GM11168 (cell line): Measurements from ENCODE around the gene EHD1.

ENCODE experiments used
- in situ Hi-C: fragments of 300-500 bp; cut with MboI; formaldehyde crosslinking; loops from one replicate; pipeline ENCODE4 v1.12.0; 2022; ENCODE audit warnings: low sequenced_read_pairs; ENCODE audit not compliant: unreplicated experiment

EHD1 gene

DNA sequence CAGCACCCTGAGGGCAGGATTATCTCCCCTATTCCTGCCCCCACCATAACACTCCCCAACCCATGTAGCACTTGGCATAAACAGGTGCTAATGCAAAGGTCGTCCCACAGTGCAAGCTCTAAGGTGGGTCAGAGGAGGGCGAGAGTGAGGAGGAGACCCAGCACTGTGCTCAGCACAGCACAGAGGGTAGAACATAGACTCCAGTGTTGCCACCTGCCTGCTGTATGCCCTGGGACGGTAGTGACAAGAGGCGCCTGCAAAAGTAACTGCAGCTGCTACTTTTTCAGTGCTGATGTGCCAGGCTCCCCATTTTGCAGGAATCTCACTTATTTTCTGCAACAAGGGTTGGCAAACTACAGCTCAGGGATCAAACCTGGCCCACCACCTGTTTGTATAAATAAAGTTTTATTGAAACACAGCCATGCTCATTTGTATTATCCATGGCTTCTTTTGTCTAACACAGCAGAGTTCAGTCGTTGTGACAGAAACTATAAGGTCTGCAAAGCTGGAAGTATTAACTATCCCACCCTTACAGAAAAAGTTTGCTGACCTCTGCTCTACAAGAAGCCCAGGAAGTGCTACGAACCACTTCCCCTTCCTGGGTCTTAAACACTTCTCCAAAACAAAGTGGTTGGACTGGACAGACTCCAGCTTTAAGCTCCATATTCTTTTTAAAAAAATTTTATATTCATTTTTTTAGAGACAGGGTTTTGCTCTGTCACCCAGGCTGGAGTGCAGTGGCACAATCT, 17.0 kb downstream of the EHD1 start:
- in situ Hi-C loops: no loop called here

DNA sequence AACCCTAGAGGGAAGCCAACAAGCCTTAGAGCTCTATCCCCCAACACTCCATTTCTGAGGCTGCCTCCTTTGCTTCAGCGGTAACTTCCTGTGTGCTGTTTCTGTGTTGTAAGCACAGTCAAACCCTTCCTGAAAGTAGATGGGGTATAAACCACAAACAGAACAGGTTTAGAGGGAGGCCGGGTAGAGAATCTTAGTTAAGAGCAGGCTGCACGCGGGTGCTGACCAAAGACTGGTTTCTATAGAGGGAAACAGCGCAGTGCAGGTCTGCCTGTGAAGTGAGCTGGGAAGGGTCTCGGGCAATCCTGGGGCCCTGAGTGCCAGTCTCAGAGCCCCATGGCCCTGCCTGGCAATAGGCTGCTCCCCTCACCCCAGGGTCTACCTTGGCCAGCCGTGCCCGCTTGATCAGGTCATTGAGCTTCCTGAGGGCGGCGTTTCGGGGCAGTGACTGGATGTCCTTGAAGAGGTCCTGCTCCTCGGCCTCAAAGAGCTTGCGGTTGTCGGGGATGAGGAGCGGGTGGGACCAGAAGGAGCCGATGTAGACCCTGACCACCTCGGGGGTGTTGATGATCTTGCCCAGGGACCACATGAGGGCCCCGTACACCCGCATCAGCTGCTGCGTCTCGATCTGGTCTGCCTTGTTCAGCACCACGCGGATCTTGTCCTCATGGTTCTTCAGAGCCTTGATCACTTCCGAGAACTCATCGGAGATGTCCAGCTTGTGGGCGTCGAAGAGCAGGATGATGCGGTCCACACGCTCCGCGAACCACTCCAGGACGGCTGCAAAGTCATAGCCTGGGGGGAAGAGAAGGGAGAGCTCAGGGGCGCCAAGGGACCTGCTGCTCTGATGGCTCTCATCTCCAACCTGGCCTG, 18.6 kb downstream of the EHD1 start:
- in situ Hi-C loops: no loop called here

DNA sequence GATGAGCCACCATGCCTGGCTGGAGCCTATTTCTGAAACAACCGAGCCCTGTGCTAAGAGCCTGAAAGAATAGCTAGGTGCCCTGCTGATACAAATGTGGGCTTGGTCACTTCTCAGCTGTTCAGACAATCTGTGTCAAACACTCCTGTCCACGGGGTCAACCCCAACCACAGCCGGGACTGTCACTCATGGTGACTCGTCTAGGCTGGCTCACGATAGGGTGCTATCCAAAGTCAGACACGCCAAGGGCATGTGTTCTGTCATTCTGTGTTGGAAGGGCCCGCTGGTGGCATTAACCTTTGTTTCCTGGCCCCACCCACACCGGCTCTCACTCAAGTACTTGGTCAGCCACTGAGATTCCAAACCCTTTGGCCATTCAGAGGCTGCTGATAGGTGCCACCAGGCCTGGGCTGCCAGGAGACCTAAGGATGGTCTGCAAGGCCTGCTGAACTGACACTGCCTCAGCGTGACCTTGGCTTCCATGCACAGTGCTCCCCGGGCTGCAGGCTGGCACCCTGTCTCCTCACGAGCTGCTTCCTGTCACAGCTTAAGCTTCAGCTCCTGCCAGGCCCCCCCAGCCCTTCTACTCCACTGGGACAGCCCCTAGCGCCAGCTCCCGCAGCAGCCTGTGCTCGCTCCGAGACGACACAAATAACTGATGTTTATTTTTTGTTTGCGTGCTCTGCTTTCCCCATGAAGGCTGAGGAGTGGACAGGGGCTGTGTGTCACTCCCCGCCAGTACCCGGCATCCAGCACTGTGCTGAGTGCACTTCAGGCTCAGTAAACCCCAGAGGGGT, 19.8 kb downstream of the EHD1 start:
- in situ Hi-C loops: no loop called here

DNA sequence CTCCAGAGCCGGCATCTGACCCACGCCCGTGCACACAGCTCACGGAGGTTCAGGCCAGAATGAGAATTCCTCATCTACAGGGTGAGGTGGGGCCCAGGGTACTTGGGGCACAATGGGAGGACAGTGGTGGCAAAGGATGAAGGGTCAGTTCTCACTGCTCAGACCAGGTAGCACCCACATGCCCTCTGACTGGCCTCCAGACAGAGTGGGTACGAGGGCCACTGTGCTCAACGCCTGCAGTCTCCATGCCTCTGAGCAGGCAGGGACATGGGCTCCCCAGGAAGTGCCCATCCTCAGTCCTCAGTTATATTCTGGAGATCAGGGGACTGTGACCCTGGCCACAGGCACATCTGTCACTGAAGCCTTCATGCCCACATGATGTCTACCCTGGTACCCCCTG, 20.9 kb downstream of the EHD1 start:
- in situ Hi-C loops: no loop called here

DNA sequence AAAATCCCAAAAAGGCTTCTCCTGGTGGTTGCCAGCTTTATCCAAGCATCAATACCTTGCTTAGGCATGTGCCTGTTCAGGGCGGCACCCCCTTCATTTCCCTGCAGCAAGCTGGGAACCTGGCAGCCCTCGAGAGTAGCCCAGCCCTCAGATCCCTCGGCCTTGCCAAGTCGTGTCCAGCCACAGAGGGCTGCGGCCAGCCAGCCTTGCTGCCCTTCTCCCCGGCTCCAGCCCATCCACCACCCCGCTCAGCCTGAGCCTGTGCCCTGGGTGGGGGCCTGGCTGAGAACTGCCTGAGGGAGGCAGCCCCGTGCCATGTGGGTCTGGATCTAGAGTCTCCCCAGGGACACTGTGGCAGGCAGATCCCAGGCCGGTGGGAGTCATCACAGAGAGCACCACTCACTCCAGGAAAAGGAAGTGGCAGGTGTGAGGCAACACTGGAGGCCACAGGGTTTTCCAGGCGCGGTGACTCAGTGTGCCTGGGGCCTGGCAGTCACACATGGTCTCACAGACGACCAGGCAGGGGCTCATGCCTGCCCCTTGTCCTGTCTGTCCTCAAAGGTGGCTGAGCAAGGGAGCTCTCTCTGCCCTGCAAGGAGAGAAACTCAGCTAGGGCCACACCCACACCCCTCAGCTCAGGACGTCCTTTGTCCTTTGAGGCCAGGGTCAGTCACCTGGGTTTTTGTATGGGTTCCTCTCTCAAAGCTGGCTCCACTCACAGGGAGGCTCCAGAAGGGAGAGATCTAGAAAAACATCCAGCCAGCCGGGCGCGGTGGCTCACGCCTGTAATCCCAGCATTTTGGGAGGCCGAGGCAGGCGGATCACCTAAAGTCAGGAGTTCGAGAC, 21.8 kb downstream of the EHD1 start:
- in situ Hi-C loops: no loop called here

DNA sequence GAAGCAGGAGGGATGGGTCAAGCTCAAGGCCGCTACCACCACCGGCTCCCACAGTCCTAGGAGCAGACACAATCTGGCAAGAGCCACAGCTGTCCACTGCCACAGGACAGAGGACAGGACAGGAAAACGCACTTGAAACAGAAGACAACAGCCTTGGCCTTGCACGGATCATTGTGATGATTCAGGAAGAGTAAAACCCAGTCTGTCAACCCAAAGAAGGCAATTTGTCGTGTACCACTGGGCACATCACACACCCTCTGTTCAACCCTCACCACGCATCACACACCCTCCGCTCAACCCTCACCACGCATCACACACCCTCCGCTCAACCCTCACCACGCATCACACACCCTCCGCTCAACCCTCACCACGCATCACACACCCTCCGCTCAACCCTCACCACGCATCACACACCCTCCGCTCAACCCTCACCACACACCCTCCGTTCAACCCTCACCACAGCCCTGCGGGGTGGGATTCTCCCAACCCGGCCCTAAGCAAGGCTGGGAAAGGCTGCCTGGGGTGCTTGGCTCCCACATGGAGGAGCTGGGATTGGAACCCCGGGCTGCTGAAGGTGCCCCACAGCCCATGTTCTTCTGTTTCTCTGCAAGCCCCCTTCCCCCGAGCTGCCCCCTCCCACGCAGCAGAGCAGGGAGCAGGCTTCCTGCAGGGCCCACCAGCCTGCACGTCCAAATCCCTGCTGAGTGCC, 22.7 kb downstream of the EHD1 start:
- in situ Hi-C loops: no loop called here

DNA sequence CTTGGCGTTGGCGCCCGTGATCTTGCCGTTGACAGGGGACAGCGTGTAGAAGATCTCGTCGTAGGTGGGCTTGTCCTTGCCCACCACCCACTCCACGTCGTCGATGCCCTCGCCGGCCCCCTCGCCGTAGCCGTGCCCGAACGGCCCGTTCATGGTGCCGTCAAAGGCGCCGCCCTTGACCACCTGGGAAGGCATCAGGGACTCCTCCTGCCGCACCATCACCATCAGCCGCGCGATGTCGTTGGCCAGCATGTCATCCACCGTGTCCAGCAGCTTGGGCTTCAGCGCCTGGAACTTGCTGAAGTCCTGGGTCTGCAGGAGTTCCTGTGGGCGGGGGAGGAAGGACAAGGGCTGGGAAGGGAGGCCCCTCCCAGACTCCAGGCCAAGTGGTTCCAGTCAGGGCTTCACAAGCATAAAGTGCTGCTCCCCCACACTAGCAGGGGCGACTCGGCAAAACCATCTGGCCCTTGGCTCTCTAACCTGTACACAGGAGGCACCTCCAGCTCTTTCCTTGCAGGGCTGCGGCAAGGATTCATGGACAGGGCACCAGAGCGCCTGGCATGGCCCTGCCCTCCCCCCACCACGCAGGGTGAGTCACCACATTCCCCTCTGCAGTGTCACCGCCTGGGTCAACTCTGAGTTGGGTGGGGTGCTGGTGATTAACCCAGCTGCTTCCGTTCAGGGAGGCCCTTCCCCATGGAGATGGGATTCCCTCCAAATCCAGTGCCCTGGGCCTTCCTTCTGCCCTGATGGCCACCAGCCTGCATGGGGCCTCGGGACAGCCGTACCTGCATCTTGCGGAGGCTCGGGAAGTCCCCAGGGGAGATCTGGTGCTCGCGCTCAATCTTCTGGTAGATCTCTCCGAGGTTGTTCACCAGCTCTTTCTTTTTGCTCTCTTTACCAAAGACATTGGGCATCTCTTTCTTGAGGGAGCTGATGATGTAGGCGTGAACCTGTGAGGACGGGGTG, 23.6 kb downstream of the EHD1 start:
- in situ Hi-C loops: no loop called here

DNA sequence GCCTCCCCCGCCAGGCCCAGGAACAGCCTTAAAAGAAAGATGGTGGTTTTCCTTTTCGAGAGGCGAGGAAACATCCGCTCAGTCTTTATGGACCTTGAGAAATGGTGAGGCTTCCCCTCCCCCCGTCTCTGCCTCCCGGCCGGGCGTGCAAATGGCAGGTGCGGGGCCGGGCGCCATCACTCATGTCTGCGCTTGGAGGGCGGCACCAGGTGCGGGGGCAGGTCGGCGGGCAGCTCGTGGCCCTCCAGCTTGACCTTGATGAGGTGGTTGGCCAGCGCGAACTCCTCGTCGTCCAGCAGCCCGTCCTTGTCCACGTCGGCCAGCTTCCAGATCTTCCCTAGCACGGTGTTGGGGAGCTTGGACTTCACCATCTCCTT, 24.3 kb downstream of the EHD1 start:
- in situ Hi-C loops: no loop called here

DNA sequence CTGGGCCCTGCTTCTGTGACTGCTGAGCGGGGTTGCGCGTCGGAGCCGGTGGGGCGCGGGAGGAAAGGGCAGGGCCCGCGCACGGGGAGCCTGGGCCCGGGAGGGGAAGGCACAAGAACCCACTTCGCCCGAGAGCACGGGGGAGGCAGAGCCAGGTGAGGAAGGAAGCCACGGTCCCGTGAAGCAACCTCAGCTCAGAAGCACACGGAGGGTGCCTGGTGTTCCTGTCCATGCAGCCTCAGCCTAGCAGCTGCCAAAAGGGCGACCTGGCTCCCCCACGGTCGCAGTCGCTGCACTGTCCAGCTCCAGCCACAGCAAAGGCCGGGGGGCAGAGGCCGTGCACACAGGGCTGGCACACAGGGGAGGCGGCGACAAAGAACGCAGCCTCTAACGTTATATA, 24.7 kb downstream of the EHD1 start:
- in situ Hi-C loops: no loop called here

DNA sequence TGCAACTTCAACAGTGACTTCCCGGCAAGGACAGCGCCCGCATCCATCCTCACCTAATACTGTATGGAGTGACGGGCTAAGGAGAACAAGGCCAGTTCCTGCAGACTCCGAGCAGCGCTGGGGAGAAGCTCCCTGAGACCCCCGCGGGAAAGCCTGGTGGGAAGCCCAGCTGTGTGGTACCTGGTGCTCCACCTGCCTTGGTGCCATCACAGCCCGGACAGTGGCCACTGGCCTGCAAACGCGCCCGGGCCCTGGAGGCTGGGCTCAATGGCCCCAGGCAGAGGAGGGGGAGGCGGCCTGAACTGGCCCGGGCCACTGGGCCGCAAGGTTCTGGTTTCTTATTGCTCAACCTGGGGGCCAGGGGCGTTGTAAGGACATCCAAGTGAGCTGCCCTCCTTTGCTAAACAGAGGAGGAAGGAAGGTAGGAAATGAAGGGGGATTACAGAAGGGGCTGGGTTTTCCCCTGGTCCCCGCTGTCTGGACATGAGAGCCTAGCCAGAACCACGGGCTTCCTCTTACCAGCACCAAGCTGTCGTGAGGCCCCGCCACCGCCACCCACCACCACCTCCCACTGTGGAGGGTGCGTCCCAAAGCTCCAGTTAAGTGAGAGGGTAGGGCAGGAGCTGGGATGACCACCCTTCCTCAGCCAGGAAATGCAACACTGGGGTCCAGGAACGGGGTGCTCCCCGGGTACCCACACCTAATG, 25.5 kb downstream of the EHD1 start:
- in situ Hi-C loops: no loop called here

DNA sequence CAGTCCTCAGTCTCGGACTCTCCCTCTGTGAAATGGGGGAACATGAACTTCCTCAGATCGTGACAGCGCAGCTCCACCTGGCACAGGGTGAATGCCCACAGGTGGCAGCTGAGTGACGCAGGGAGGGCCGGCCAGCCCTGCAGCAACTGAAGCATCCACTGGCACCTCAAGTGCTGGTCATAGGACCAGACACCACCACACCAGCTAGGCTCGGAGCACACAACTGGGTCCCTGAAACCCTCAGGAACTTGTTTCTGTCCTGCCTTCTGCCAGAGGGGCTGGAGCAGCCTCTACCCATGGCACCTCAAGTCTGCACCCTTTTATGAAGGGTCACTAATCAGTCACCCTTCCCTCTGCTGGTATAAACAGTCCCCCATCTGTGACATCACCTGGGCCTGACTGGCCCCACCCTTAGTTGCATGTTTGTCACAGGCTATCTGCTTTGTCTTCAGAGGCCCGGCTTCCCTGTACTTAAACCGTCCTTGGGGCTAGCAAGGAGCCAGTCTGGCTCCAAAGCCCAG, 26.5 kb downstream of the EHD1 start:
- in situ Hi-C loops: no loop called here

DNA sequence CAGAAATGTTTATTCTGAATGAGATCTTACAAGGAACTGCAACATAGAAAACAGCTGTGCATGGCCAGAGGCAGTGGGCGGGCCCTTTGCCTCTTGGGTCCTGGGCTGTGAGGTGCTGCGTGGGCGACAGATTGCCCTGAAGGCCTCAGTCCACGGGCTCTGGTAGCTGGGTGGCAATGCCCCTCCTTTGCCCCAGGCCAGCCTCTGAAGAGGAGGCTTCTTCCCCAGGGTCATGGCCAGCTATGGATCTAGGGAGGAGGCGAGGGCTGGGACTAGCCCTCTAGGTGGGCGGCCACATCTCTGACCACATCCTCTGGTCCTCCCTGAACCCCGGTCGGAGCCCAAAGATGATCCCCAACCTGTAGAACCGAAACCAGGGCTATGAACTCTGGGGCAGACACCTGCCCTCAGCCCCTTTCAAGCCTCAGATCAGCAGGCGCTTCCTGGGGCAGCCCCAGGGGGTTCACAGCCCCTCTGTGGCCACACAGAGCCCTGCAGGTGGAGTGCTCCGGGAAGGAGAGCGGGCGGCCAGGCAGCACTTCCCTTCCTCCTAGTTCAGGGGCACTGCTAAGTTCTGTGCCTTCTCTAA, 27.3 kb downstream of the EHD1 start:
- in situ Hi-C loops: no loop called here

DNA sequence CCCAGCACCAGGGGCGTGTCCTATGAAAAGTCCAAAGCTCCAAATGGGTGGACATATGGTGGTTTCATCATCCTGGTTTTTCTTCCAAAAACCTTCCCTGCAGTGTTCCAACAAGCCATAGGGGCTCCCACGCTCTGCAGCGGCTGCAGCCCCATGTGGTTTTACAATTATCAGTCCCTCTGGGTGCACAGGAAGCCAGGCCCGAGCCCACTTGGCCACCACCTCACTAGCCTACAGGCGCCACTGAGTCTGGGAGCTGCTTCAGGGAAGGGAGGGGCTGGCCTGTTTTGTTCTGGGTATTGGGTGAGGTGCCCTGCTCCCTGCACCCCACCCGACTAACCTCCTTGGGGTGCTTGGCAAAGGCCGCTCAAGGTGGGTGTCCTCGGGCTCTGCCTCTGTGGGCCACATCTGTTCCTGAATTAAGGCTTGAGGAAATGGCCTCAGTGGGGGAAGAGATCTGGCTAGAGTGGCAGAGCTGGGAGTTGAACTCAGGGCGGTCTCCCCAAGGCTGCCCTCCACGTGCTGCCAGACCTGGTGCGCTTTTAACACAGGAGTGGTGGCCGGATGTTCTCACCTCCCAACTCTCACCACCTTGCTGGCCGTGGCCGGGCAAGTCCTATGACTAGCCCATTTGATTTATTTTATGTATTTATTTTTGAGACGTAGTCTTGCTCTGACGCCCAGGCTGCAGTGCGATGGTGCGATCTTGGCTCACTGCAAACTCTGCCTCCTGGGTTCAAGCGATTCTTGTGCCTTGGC, 28.6 kb downstream of the EHD1 start:
- in situ Hi-C loops: loop anchor here (5.0 kb wide), 1 partner anchor 43 kb away; no protein-coding TSS in a partner anchor

DNA sequence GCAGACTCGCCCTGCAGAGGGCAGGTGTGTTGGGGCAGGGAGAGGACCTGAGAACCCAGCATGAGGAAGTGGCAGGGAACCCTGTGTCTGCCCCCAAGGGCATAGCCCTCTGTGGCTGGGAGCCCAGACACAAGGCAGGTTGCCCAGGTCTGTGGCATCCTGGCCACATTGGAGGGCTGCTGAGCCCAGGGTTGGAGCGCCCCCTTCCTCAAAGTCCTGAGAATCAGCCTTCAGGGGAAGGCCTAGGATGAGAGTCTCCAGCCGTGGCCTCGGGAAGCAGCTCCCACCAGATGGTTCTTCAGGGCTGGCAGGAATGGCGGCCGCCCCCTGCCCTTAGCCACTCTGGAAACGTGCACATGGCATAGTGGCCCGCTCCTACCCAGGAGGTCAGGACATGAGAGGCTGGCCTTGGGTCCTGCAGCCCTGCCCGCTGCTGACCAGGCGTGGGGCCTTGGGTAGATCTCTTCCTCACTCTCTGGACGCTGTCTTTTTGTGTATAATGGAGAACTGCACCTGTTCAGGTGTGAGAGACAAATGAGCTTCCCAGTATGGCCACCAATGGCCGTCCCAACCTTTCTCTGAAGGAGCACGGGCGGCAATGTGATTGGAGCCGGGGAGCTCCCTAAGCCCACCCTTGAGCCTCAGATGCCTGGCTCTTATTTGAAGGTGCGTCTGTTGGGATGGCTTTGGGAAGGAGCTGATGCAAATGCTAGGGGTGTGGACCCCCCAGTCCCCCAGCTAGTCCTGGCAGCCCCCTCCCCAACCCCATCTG, 29.4 kb downstream of the EHD1 start:
- in situ Hi-C loops: loop anchor here (5.0 kb wide), 1 partner anchor 43 kb away; no protein-coding TSS in a partner anchor

DNA sequence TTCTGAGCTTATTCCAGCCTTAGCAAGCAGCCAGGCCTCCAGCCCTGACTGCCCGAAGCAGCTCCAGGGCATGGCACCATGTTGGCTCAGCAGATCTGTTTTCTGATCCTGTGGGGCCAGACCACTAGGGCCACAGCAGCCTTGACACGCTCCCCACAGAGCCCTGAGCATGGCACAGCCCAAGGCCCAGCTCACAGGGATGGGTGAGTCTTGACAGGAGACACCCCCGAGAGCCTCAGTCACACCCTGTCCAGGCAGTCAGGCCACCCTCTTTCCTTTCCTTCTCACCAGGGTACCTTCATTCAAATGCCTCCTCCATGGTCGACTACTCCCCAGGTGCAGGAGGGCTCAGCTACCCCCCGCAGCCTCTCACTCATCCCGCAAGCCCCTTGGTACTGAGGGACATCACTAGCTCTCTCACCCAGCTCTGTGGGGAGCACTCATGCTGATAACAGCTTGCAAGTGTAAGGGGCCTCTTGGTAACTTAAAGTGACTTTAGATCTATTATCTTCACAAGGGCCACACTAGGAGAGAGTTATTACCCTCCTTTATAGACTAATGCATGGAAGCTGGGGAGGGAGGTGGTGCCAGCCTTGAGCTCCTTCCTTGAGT, 30.1 kb downstream of the EHD1 start:
- in situ Hi-C loops: loop anchor here (5.0 kb wide), 1 partner anchor 44 kb away; no protein-coding TSS in a partner anchor
